ENCODE data around the gene TBC1D1.
"Not testable (repeated sequence)": the region's sequence is repeated elsewhere in the genome, so short reads cannot be mapped to it uniquely, and the experiment has no call there.

Gene TBC1D1

DNA sequence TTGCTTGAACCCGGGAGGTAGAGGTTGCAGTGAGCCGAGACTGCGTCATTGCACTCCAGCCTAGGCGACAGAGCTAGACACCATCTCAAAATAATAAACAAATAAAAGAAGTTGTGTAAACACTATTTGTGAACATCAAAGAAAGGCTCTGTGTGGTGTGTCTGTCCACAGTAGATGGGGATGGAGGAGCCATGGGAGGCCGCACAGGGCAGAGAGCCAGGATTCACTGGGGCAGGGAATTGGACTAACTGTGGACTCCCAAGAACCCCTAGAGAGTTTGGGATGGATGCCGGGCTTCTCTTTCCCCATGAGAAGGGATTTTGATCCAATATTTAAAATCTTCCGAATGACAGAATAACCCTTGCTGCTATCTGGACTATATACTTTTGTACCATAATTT, 26.5 kb downstream of the TBC1D1 start:
- in situ Hi-C loops (cut with HindIII; ENCODE audit: low sequenced_read_pairs): no loop called here

DNA sequence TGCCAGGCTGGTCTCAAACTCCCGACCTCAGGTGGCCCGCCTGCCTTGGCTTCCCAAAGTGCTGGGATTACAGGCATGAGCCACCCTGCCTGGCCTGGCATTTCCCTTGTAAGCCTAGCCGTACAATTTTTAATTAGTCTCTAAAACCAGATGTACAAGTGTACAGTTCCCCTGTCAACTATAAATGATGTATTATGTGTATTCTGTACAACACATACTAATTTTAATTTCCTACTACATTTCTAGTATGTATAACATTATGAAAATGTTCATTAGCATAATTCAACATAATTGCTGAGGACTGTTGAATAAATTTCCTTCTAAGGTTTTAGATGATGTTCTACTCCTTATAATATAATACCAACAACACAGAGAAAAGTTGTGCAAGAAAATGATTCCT, 27.8 kb downstream of the TBC1D1 start:
- in situ Hi-C loops (cut with HindIII; ENCODE audit: low sequenced_read_pairs): no loop called here

GRCh38 chr4:37922328-37922727, 31.4 kb downstream of the TBC1D1 start:
- in situ Hi-C loops (cut with HindIII; ENCODE audit: low sequenced_read_pairs): no loop called here

DNA sequence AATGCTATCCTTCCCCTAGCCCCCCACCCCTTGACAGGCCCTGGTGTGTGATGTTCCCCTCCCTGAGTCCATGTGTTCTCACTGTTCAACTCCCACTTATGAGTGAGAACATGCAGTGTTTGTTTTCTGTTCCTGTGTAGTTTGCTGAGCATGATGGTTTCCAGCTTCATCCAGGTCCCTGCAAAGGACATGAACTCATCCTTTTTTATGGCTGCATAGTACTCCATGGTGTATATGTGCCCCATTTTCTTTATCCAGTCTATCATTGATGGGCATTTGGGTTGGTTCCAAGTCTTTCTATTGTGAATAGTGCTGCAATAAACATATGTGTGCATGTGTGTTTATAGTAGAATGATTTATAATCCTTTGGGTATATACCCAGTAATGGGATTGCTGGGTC, 32.2 kb downstream of the TBC1D1 start:
- in situ Hi-C loops (cut with HindIII; ENCODE audit: low sequenced_read_pairs): not testable (repeated sequence)

- in situ Hi-C loops (cut with HindIII; ENCODE audit: low sequenced_read_pairs): no loop called here
Observed at GRCh38 chr4:37924946-37925345, 34.1 kb downstream of the TBC1D1 start.

- in situ Hi-C loops (cut with HindIII; ENCODE audit: low sequenced_read_pairs): no loop called here
Observed at GRCh38 chr4:37927434-37927833, 36.5 kb downstream of the TBC1D1 start.

DNA sequence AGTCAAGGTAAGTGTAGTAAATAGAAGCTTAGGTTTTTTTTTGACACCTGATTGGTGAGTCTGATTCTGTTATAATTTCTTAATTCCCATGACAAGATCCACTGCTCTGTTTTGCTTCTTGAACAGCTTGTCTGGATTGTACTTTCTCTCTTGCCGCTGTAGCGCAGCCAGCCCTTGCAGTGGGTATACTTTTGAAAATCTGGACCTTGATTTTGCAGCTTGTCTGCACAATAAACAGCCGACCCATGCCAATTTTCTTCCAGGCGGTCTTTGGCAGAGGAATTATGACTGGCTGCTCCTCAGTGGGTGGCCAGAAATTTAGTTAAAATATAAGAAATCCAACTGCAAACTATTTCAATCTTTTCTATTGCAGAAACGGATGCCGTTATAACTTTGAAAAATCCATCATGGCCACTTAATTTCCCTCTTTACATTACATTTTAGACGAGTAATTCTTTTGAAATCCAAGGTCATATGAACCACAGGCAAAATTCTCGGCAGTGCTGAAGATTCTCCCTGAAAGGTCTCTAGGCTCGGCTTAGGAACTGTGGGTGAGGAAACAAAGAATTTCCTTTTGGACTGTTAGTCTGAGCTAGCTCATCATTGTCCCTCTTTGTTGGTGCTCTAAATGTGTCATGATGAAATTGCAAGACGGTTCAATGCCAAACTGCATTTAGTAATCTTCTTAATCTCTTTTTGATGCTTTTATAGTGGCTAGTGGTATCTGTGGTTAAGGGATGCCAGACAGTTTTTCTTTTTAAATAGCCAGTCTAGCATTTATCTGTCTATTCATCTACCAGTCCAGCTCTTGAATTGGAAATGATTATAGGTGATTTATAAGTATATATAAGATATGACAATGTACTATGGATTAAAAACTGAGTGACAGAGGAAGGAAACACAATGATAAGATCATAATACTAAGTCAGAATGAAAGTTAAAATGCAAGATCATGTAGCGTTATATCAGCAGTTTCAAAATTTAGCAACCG, 37.8 kb downstream of the TBC1D1 start:
- in situ Hi-C loops (cut with HindIII; ENCODE audit: low sequenced_read_pairs): no loop called here

DNA sequence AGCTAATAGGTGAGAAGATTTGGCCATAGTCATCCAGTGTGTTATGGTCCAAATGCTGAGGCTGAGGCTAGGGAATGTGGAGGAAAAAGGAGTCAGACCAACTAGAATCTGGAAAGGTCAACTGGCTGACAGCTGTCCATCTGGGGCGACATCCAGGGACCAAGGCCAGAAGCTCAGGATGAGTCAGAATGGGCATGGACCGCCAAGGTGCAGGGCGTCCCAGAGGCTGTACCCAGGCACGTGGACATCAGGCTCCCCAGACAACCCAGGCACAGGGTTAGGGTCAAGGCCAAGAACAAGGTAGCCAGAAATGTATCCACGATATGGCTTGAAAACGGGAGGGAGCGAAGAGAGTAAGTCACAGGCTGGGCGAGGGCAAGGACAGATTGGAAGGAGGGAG, 43.2 kb downstream of the TBC1D1 start:
- in situ Hi-C loops (cut with HindIII; ENCODE audit: low sequenced_read_pairs): no loop called here

DNA sequence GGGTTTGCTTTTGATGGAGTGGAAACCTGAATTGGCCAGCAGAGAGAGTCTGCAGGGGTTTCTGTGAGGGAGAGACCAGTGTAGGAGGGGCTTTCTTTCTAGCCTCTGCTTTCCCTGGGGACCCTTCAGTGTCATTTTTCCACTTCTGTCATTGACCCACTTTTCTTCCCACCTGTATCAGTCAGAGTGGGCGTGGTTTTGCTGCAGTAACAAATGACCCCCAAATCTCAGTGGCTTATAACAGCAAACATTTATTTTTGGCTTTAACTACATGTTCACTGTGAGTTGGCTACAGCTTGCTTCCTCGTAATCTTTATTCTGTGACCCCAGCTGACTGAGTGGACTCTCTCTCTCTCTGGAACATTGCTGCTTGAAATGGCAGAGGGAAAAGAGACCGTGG, 43.7 kb downstream of the TBC1D1 start:
- in situ Hi-C loops (cut with HindIII; ENCODE audit: low sequenced_read_pairs): no loop called here

GRCh38 chr4:37935026-37935425, 44.1 kb downstream of the TBC1D1 start:
- in situ Hi-C loops (cut with HindIII; ENCODE audit: low sequenced_read_pairs): no loop called here

GRCh38 chr4:37936889-37937498, 46.1 kb downstream of the TBC1D1 start:
- in situ Hi-C loops (cut with HindIII; ENCODE audit: low sequenced_read_pairs): no loop called here

- in situ Hi-C loops (cut with HindIII; ENCODE audit: low sequenced_read_pairs): no loop called here
Observed at GRCh38 chr4:37938208-37938607, 47.3 kb downstream of the TBC1D1 start.

DNA sequence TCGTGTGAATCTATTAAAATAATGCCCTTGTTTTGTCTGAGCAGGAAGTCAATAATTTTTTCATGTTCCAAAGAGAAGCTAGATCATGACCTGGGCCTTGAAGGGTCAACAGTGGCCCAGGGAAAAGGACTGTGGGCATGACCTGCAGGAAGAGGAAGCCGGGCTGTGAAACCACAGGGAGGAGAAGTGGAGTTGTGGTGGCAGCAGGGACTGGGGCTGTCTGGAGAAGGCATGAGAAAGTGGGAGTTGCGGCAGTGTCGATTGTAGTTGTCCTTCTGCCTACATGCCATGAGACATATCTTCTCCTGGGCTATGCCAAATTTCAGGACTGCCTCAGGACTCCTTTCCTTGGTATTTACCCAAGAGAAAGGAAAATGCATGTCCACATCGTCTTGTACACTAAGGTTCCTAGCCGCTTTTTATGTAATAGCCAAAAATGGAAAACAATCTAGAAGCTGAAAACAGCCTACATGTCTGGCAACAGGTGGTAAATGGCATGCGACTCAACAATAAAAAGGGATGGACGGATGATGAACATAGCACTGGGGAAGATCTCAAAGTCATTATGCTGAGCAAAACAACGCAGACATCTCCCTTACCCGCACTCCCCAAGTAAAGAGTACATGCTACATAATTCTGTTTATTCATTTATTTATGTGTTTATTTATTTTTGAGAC, 55.8 kb downstream of the TBC1D1 start:
- in situ Hi-C loops (cut with HindIII; ENCODE audit: low sequenced_read_pairs): no loop called here

DNA sequence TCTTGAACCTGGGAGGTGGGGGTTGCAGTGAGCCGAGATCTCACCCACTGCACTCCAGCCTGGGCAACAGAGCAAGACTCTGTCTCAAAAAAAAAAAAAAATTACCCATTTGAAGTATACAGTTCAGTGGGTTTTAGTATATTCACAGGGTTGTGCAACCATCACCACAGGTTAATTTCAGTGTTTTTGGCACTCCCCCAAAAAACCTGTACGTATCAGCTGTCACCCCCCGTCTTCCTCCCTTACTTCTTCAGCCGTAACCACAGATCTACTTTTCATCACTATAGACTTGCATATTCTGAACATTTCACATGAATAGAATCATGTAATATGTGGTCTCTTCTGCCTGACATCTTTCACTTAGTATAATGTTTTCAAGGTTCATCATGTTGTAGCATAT, 57.7 kb downstream of the TBC1D1 start:
- in situ Hi-C loops (cut with HindIII; ENCODE audit: low sequenced_read_pairs): no loop called here

DNA sequence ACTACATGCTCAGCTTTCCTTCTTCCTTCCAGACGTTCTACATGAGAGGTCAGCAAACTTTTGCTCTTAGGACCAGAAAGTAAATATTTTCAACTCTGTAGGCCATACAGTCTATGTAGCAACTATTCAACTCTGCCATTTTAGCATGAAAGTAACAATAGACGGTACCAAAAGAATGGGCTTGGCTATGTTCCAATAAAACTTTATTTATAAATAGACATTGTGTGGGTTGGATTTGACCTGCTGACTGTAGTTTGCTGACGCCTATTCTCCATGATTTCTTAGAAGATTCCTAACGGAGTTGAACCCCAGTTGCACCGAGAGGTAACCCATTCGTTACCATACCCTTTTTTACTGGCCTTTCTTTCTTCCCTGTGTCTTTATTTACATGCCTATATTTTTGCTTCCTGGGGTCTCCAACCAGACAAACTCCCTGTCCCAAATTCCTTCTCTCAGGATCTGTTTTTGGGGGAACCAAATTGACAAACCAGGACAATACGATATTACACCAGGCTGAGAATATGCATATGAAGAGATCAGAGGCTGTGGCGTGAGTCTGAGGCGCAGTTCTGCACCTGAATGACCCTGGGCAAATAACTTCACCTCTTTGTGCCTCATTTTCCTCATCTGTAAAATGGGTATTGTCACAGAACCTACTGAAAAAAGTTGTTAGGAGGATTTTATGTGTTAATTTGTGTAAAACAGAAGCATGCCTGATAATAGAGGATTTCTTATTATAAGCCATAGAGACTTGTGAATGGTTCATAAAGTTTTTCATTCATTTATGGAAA, 58.9 kb downstream of the TBC1D1 start:
- in situ Hi-C loops (cut with HindIII; ENCODE audit: low sequenced_read_pairs): no loop called here

- in situ Hi-C loops (cut with HindIII; ENCODE audit: low sequenced_read_pairs): no loop called here
Observed at GRCh38 chr4:37951461-37952352, 60.8 kb downstream of the TBC1D1 start.

DNA sequence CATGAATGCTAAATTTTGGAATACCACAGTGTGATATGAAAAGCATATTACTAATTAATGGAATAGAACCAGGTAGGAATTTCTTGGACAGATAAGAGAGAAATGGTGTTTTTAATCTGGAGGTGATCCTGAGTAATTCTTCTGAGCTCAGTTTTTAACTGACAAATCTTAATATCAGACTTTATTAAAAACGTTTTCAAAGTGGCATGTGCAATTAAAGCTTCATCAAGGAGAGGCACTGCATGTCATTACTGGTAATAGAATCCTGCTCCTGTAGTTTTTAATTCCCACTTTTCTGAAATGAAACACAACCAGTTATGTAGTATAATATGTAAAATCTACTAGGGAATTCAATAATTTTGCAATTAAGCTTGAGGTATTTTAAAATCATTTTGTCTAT, 62.3 kb downstream of the TBC1D1 start:
- in situ Hi-C loops (cut with HindIII; ENCODE audit: low sequenced_read_pairs): no loop called here

DNA sequence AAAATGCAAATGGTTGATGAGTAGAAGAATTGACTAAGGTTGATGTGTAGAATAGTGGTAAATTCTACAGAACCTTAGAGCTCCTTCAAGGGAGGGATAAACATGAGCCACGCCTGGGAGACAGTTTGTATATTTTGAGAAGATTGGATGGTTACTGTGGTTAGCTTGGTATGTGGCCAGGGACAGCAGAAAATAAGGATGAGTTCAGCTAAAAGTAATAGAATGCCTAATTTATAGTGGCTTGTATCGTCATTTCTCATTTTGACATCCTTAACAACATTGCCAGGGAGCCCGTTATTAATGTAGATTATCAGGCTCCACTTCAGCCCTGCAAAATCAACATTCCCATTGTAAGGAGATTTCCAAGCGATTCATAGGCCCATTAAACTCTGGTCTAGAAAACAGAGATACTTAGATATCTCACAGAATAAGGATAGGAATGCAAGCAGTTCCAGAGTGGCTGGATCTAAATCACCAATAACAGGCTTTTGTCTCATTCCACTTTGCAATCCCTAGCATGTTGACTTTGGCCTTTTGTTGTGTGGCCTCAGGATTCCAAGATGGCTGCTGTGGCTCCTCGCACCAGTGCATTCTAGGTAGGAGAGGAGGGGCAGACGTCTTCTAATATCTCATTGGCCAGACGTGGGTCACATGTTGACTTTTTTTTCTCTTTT, 62.9 kb downstream of the TBC1D1 start:
- in situ Hi-C loops (cut with HindIII; ENCODE audit: low sequenced_read_pairs): no loop called here

DNA sequence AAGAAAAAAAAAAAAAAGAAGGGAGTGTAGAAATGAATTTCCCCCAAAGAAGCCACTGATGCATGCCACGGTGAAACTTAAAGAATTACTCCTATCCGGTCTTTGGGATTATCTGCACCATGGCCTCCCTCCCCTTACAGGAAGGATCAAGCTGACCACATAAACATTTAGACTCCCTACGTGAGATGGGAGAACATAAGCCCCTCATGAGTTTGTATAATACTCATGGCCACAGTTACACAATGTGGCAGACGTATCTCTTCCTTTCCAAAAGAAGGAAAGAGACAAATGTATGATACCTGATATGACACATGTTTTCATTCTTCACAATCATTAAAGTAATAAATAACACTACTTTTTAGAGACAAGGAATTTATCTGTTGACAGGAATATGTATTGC, 66.1 kb downstream of the TBC1D1 start:
- in situ Hi-C loops (cut with HindIII; ENCODE audit: low sequenced_read_pairs): no loop called here
